ENCODE measurements around the gene SULF2. TPM values are rescaled to one million over a fixed set of nuclear protein-coding genes. Genes with fewer than 3 reads are reported as not detected.

Gene SULF2
- total and polyA plus RNA-seq, 2 of the 4 experiments (the other 2 are of a cell fraction), result 0.54 to 0.77 TPM

GRCh38 chr20:47696856-47697255 is 88.4 kb downstream of the SULF2 start:
- no peaks in the 10 kb centered on the region for H3K79me1 ChIP-seq (ENCODE audit: low read depth in 1 of 2, low read length in 2 of 2)
- ChIA-PET POLR2A (ENCODE audit: unreplicated experiment) (no interaction called here), CTCF (no interaction called here)
- no peaks in the 10 kb centered on the region for H4K20me1 ChIP-seq (ENCODE audit: insufficient read depth, low read length)
- intact Hi-C loops (cut with micrococcal nuclease) (no loop called here), dilution Hi-C loops (cut with HindIII; ENCODE audit: low sequenced_read_pairs, unreplicated experiment) (no loop called here), in situ Hi-C loops (cut with MboI; ENCODE audit: low sequenced_read_pairs) (no loop called here)
- H2AK5ac ChIP-seq (ENCODE audit: low read depth, low read length), result no peak overlapping the region
- no peaks in the 10 kb centered on the region for H3K36me3 ChIP-seq (ENCODE audit: control insufficient read depth, insufficient read depth, low read length)
- H3K56ac ChIP-seq (ENCODE audit: extremely low read depth, insufficient read depth, low read length), result no peak overlapping the region
- H2AFZ ChIP-seq (replicated peaks; ENCODE audit: low read length, poor library complexity), result no peak overlapping the region
- H3K9ac ChIP-seq (ENCODE audit: low read depth, low read length), result no peak overlapping the region
- no peak overlapping the region for H3K23ac ChIP-seq (ENCODE audit: low read depth, low read length)
- no peak overlapping the region for H4K5ac ChIP-seq (ENCODE audit: low read depth, low read length)
- 83% methylated on average over 7 of the region's 11 CpGs; no CpG with 5 or more reads in 1 of the 2 experiments for WGBS, 2 experiments (ENCODE audit: extremely low coverage in 2 of 2, insufficient read length in 1 of 2)
- TF ChIP-seq CTCF (conservative IDR thresholded peaks at IDR 0.05; ENCODE audit: low read depth, low read length), result no peak
- TF ChIP-seq POLR2A (IDR thresholded peaks at IDR 0.05; ENCODE audit: low read depth, low read length), result no peak
- no peak for TF ChIP-seq FOS (IDR thresholded peaks at IDR 0.05; ENCODE audit: low read depth, low read length)
- TF ChIP-seq MAZ (IDR thresholded peaks at IDR 0.05; ENCODE audit: borderline replicate concordance, low read depth, low read length), result no peak
- no peak for TF ChIP-seq SMC3 (IDR thresholded peaks at IDR 0.05; ENCODE audit: low read depth, low read length)
- TF ChIP-seq USF2 (IDR thresholded peaks at IDR 0.05; ENCODE audit: low read depth, low read length), result no peak
- TF ChIP-seq BHLHE40 (IDR thresholded peaks at IDR 0.05; ENCODE audit: low read depth, low read length), result no peak
- no peak for TF ChIP-seq MXI1 (IDR thresholded peaks at IDR 0.05; ENCODE audit: borderline replicate concordance, low read depth, low read length)
- TF ChIP-seq RAD21 (IDR thresholded peaks at IDR 0.05; ENCODE audit: low read length), result no peak
- no peak for TF ChIP-seq RCOR1 (IDR thresholded peaks at IDR 0.05; ENCODE audit: insufficient replicate concordance, low read length)
- H3K27ac ChIP-seq (ENCODE audit: insufficient read depth, low read length), result no peak overlapping the region
- no peak overlapping the region for H3K4me2 ChIP-seq (ENCODE audit: low read depth, low read length)
- DNase-seq, result no peak
- no peaks in the 10 kb centered on the region for H3K27me3 ChIP-seq (ENCODE audit: control insufficient read depth, insufficient read depth, low read length)
- no peak overlapping the region for H2BK15ac ChIP-seq (ENCODE audit: low read depth, low read length)
- no peak overlapping the region for H3K4me3 ChIP-seq (ENCODE audit: insufficient read depth, low read depth, low read length)
- H3K9me1 ChIP-seq (ENCODE audit: insufficient read depth, low read length), result no peaks in the 10 kb centered on the region
- no peak overlapping the region for H4K91ac ChIP-seq (ENCODE audit: insufficient read depth, low read depth, low read length)
- peaks cover 14% of the 10 kb centered on the region for H3K9me3 ChIP-seq (ENCODE audit: control insufficient read depth, insufficient read depth, low read length)
- no peaks in the 10 kb centered on the region; the same call in 1 of the 2 replicates for H3K4me1 ChIP-seq (ENCODE audit: control insufficient read depth, insufficient read depth, low read length)
- H2BK5ac ChIP-seq (ENCODE audit: low read depth, low read length, poor library complexity, severe bottlenecking), result no peak overlapping the region
- no peak overlapping the region for H2BK120ac ChIP-seq (ENCODE audit: low read depth, low read length)
- no peak overlapping the region for H2AK9ac ChIP-seq (replicated peaks; ENCODE audit: low read depth, low read length, poor library complexity)
- H3K14ac ChIP-seq (replicated peaks; ENCODE audit: low read depth, low read length), result no peak overlapping the region
- H3K18ac ChIP-seq (ENCODE audit: low read depth, low read length), result no peak overlapping the region
- no peak overlapping the region for H3K4ac ChIP-seq (ENCODE audit: low read depth, low read length)
- ATAC-seq (ENCODE audit: low read depth), result no peak
- H2BK20ac ChIP-seq (ENCODE audit: low read depth, low read length), result no peak overlapping the region
- no TSS peak for BruUV-seq (replicated peaks)
- H4K8ac ChIP-seq (ENCODE audit: low read depth in 2 of 2, low read length in 2 of 2), result no peak overlapping the region

Measured in IMR-90 (cell line).